Brain pericyte (primary cell): ENCODE measurements around the gene TAS2R31.
"Not testable (repeated sequence)": the region's sequence is repeated elsewhere in the genome, so short reads cannot be mapped to it uniquely, and the experiment has no call there.

Experiments used
- DNase-seq: peaks from one replicate; pipeline ENCODE4 v3.0.0-alpha.2; 2012; ENCODE audit warnings: low read depth, low spot score

The TAS2R31 gene, protein sequence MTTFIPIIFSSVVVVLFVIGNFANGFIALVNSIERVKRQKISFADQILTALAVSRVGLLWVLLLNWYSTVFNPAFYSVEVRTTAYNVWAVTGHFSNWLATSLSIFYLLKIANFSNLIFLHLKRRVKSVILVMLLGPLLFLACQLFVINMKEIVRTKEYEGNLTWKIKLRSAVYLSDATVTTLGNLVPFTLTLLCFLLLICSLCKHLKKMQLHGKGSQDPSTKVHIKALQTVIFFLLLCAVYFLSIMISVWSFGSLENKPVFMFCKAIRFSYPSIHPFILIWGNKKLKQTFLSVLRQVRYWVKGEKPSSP

GRCh38 chr12:11031307-11031706 is at the start of gene TAS2R31:
TSS of gene TAS2R31 (minus strand) at chr12:11031407. CDS start at chr12:11031335, 72 bp downstream.
- DNase-seq = no peak

DNA sequence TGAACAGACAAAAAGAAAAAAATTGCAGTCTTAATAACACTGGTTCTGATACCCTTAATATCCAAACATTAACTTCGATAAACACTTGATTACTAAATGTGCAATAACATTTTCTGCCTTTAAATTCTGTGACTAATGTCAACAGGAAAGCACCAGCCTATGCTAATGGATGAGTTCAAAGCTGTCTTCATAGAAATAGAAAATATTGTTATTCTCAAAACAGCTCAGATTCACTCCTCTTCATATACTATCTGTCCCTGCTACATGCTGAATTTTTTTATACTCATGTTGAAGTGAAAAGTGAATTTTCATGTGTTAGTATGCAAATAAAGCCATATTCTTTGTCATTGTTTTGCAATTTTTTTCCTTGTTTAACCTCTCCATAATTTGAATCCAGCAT is 47.0 kb upstream of the TAS2R31 start:
- no peak for DNase-seq

DNA sequence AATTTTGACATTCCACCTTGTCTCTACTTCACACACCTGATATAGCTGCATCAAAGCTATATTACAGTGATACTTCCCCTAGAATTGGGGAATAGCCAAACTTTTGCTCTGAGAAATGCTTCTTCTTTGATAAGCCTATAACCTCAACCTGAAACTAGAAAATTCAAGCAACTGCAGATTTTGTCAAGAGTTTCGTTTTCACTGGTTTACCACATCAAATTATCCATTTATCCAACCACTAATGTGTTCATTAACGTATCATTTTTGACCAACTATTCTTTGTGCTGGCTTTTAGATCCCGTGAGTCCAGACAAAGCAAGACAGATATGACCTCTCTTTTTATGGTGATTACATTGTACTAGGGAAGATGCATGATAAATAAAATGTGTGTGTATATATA is 44.4 kb upstream of the TAS2R31 start:
- DNase-seq = no peak

GRCh38 chr12:11071414-11071813 is 40.2 kb upstream of the TAS2R31 start:
- no peak for DNase-seq

DNA sequence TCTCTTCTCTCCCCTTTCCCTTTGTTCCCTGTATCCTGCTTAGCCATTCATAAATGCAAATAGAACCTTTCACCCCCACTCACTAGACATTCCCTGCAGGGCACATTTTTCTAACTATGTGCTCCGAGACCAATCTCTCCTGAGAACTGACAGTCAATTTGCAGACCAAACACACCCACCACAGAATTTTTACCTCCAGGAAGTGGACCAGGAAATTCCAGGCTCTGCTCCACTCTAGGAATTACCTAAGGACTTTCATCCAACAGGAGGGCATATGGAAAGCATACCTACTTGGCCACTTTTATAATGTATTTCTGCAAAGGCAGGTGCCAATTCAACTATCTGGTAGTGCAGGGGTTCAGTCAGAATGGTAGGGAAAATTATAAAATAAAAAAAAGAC is 39.8 kb upstream of the TAS2R31 start:
- DNase-seq = no peak

- no peak for DNase-seq
These were observed 38.7 kb upstream of the TAS2R31 start for GRCh38 chr12:11069854-11070365.

DNA sequence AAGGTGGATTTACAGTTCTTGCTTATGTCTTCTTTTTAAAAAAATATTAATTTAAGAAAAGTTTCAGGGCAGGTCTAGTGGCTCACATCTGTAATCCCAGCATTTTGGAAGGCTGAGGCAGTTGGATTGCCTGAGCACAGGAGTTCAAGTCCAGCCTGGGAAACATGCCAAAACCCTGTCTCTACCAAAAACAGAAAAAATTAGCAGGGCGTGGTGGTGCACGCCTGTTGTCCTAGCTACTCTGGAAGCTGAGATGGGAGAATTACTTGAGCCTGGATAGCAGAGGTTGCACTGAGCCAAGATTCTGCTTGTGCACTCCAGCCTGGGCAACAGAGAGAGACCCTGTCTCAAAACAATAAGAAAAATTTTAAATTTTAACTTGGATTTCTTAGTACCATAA is 36.3 kb upstream of the TAS2R31 start:
- no peak for DNase-seq

GRCh38 chr12:11062194-11062593 is 31.0 kb upstream of the TAS2R31 start, which contains the start of gene TAS2R46:
TSS of gene TAS2R46 (minus strand) at chr12:11062294. CDS start at chr12:11062294, 0 bp downstream.
- DNase-seq = not testable (repeated sequence)

DNA sequence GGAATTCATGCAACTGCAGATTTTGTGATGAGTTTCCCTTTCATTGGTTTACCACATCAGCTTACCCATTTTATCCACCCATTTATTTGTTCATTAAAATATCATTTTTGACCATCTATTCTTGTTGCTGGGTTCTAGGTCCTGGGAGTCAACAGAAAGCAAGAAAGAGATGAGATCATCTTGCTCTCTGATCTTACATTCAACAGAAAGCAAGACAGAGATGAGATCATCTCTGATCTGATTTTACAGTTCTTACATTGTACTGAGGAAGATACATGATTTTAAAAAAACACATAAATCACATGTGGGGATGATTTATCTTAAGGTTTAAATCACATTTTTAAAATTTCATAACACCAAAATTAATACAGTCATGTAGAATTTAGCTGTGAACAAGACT is 28.6 kb upstream of the TAS2R31 start:
- DNase-seq = no peak

- DNase-seq = no peak
These were observed 27.8 kb upstream of the TAS2R31 start for GRCh38 chr12:11059041-11059440.

GRCh38 chr12:11055306-11055705 is 24.1 kb upstream of the TAS2R31 start:
- no peak for DNase-seq

- not testable (repeated sequence) for DNase-seq
These were observed 18.8 kb upstream of the TAS2R31 start for GRCh38 chr12:11049806-11050531.

DNA sequence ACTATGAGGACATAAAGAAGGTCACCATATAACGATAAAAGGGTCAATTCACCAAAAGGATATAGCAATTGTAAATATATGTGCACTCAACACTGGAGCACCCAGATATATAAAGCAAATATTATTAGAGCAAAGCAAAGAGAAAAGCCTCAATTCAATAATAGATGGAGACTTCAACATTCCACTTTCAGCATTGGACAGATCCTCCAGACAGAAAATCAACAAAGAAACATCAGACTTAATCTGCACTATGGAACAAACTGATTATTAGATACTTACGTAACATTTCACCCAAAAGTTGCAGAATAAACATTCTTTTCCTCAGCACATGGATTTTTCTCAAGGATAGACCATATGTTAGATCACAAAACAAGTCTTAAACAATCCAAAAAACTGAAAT is 10.2 kb upstream of the TAS2R31 start:
- DNase-seq = not testable (repeated sequence)

DNA sequence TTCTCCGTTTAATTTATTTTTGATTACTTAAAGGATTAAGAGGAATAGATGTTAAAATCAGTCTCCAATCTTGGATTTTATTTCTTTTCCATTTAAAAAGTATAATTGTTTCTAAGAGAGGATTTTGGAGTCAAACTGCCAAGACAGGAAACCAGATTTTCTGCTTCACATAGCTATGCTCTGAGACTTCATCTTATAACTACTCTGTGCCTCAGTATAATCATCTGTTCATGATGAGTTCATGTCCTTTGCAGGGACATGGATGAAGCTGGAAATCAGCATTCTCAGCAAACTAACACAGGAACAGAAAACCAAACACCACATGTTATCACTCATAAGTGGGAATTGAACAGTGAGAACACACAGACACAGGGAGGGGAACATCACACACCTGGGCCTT is 9.0 kb upstream of the TAS2R31 start:
- DNase-seq = no peak

- DNase-seq = no peak
These were observed 8.0 kb upstream of the TAS2R31 start for GRCh38 chr12:11039171-11039570.

DNA sequence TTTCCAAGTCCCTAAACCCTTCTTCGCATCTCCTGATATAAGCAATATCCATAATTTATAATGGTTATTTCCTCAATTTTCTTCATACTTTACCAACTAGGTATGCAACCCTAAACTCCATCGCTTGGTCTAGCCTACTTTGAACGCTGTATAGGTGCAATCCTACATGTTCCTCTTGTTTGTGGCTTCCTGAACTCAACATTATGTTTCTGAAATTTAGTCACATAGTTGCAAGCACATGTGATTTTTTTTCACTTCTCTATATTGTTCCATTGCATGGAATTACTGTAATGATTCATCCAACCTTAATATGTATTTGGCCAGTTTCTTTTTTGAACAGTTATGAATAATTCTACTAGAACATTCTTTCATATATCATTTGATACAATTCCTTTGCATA is 2.8 kb upstream of the TAS2R31 start:
- not testable (repeated sequence) for DNase-seq

DNA sequence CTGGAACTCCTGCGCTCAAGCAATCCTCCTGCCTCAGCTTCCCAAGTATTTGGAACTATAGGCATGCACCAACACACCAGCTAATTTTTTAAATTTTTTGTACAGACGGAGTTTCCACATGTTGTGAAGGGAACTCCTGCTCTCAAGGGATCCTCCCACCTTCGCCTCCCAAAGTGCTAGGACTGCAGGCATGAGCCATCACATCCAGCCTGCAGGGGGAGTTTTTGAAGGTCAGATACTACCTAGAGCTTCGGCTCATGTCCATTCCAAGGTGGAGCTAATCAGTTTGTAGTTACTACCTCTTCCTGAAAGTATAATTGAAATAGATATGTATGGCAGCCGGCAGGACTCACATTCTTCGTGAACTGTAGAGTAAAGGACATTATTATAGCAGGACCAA is 5.1 kb downstream of the TAS2R31 start:
- DNase-seq = no peak

DNA sequence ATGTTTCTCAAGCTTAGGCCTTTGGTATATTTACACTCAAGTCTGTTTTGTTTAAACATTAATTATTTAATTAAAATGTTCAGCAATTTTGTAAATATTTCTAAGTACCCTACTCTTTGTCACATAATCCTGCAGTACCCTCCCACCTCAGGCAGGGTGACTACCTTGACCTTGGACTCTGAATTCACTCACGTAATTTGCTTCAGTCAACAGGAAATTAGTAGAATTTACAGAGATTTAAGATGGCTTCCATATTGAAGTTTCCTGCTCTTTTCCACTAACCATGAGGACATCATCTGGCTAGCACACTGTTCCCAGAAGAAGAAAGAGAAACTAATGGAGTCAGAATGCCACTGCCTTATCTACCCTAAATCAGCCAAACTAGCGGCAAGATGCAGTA is 7.8 kb downstream of the TAS2R31 start:
- DNase-seq = no peak

DNA sequence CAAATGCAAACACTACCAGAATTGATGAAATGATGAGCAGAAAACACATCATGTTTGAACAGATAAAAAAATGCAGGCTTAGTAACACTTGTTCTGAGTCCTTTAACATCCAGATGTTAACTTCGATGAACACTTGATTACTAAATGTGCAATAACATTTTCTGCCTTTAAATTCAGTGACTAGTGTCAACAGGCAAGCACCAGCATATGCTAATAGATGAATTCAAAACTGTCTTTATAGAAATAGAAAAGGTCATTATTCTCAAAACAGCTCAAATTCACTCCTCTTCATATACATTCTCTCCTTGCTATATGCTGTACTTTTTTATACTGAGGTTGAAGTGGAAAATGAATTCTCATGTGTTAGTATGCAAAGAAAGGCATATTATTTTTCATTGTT is 8.7 kb downstream of the TAS2R31 start, which contains the start of gene TAS2R19:
Gene TAS2R19 (minus strand): TSS at position 101 of the 400 bp plus-strand sequence. CDS start 49 bp downstream, at position 52.
- no peak for DNase-seq

- no peak for DNase-seq
These were observed 14.3 kb downstream of the TAS2R31 start for GRCh38 chr12:11016937-11017336.

DNA sequence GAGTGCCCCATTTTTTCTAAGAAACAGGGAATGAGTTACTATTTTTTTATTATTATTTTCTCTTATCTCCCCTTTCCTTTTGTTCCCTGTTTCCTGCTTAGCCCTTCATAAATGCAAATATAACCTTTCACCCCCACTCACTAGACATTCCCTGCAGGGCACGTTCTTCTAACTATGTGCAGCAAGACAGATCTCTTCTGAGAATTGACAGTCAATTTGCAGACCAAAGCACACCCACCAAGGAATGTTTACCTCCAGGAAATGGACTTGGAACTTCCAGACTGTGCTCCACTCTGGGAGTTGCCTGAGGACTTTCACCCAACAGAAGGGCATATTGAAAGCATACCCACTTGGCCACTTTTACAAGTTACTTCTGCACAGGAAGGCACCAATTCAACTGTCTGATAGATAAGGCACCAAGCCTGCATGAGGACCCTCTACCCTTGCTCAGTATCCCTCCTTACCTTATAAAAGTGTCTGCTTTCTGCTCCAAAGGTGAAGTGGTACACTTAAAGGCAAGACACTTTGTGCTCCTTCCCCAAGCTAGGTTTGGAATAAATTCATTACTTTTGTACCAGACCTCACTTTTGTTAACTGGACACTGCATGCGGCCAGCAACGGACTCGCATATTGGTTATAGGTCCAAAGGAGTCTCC is 15.3 kb downstream of the TAS2R31 start:
- no peak for DNase-seq

- no peak for DNase-seq
These were observed 17.0 kb downstream of the TAS2R31 start for GRCh38 chr12:11014234-11014633.
